Measurements from ENCODE around the gene PRSS56. TPM values are rescaled to one million over a fixed set of nuclear protein-coding genes. Genes with fewer than 3 reads are reported as not detected.
A peak's percentile ranks its signal among the peaks of the same experiment; 100 is the strongest.

Gene PRSS56
- total and polyA plus RNA-seq, 2 of the 8 experiments (the other 6 are each of a cell fraction or from before 2014, with no cell fraction given), result 0.03 TPM; not detected in 1

DNA sequence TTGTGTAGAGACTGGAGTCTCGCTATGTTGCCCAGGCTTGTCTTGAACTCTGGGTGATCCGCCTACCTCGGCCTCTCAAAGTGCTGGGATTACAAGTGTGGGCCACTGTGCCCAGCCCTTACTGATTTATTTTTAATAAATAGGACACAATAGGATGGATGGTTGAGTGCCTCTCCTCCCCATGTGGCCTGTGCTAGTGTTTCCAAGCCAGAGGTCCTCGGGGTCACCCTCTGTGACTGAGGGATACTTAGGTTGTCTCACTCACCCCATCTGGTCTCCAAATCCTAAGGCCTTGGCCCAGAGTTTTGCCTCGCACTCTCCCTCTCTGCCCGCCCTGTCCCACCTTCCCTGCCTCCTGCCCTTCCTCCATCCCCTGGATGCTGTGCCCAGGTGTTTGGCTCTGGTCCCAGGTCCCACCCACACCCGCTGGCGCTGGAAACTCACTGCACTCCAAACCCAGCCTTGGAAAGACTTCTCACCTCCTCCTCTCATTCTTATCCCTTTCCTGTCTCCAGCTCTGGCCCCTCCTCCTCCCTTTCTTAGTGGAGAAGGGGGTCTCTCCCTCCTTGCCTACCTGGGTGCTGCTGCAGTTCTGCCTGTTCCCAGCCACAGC is 27.8 kb upstream of the PRSS56 start:
- Histone ChIP-seq H2AFZ (ENCODE audit: low read length) (no peak overlapping the region), H4K91ac (replicated peaks; ENCODE audit: insufficient read length, low read length) (no peak overlapping the region), H4K5ac (ENCODE audit: insufficient read length, low read depth, low read length) (no peak overlapping the region), H3K56ac (replicated peaks; ENCODE audit: insufficient read length, low read depth, low read length) (no peak overlapping the region), H3K79me2 (ENCODE audit: control insufficient read depth in 1 of 2, insufficient read depth in 2 of 2, low read length in 2 of 2) (no peaks in the 10 kb centered on the region), H2BK5ac (ENCODE audit: low read depth, low read length) (peak overlapping the region; percentile 60; the same call in 1 of the 2 replicates), H2BK20ac (ENCODE audit: low read length) (no peak overlapping the region), H3K4me2 (ENCODE audit: insufficient read depth in 1 of 2, low read depth in 2 of 2, low read length in 2 of 2) (no peak overlapping the region), H3K4me3 (ENCODE audit: extremely low read depth in 1 of 4, insufficient read depth in 2 of 4, low read depth in 3 of 4, low read length in 4 of 4) (no peak overlapping the region), H4K20me1 (replicated peaks in 1 of 2; ENCODE audit: control insufficient read depth in 1 of 2, insufficient read depth in 2 of 2, low read length in 2 of 2) (peaks cover 0 to 1% of the 10 kb centered on the region in 2 experiments), H3K9me3 (ENCODE audit: insufficient read depth in 2 of 2, low read depth in 1 of 2, low read length in 1 of 2) (no peaks in the 10 kb centered on the region), H2BK15ac (ENCODE audit: low read length) (no peak overlapping the region), H3K27me3 (replicated peaks in 1 of 4; ENCODE audit: control insufficient read depth in 3 of 4, extremely low read depth in 1 of 4, insufficient read depth in 3 of 4, low read length in 3 of 4) (peaks cover 2 to 21% (median 14%) of the 10 kb centered on the region in 4 experiments; a peak in 6 of 7 replicates), H2BK12ac (ENCODE audit: low read depth, low read length) (no peak overlapping the region), H3K9ac (replicated peaks in 1 of 4; ENCODE audit: extremely low read depth in 1 of 4, low read depth in 3 of 4, low read length in 3 of 4) (no peak overlapping the region), H3K23ac (ENCODE audit: insufficient read length) (no peak overlapping the region), H4K8ac (ENCODE audit: extremely low read depth, insufficient read depth, low read length) (no peak overlapping the region), H3K14ac (ENCODE audit: insufficient read length) (no peak overlapping the region), H3K4me1 (replicated peaks in 1 of 4; ENCODE audit: control insufficient read depth in 3 of 4, insufficient read depth in 4 of 4, low read length in 3 of 4) (peaks cover 0 to 30% (median 19%) of the 10 kb centered on the region in 4 experiments; a peak in 6 of 7 replicates), H3K4ac (replicated peaks; ENCODE audit: insufficient read length, low read depth, low read length) (no peak overlapping the region), H3K79me1 (ENCODE audit: low read depth, low read length) (no peaks in the 10 kb centered on the region), H3K18ac (ENCODE audit: extremely low read depth, low read length) (no peak overlapping the region), H3K27ac (ENCODE audit: low read depth, low read length) (no peak overlapping the region), H2BK120ac (replicated peaks; ENCODE audit: low read depth, low read length) (no peak overlapping the region), H3K36me3 (ENCODE audit: control insufficient read depth in 2 of 4, insufficient read depth in 4 of 4, low read length in 3 of 4) (no peaks in the 10 kb centered on the region), H3K23me2 (ENCODE audit: low read depth, low read length) (peaks cover 5% of the 10 kb centered on the region; the same call in 1 of the 2 replicates), H2AK5ac (ENCODE audit: low read depth, low read length) (no peak overlapping the region)
- DNase-seq (ENCODE audit: low read depth in 1 of 2, low spot score in 2 of 2) (no peak), FAIRE-seq (no peak)
- ChIA-PET POLR2A (ENCODE audit: partially characterized antibody) (no interaction called here), CTCF (ENCODE audit: partially characterized antibody) (interaction anchor here (0.7 to 2.3 kb wide), 7 partner anchors 9 to 478 kb away, joined by 3 to 10 read pairs (median 3); no protein-coding TSS in a partner anchor)
- whole genome bisulfite sequencing, 2 experiments (ENCODE audit: extremely low coverage in 1 of 2, insufficient coverage in 1 of 2, insufficient read length in 1 of 2, insufficient replicate concordance in 2 of 2, low coverage in 1 of 2, low lambda C conversion rate in 2 of 2, missing lambda C conversion rate in 1 of 2), result 81% methylated on average over 7 of the region's 8 CpGs; no CpG with 5 or more reads in 1 of the 2 experiments
- TF ChIP-seq RXRA (IDR thresholded peaks at IDR 0.05; ENCODE audit: insufficient read depth, low read depth, low read length) (no peak), KDM4A (IDR thresholded peaks at IDR 0.05; ENCODE audit: low read depth, low read length, severe bottlenecking) (no peak), TCF12 (IDR thresholded peaks at IDR 0.05; ENCODE audit: low read depth, low read length) (no peak), ZNF274 (IDR thresholded peaks at IDR 0.05; ENCODE audit: borderline replicate concordance, extremely low read depth, low read length) (no peak), TBP (IDR thresholded peaks at IDR 0.05; ENCODE audit: low read depth, low read length) (no peak), BCL11A (IDR thresholded peaks at IDR 0.05; ENCODE audit: low read depth in 2 of 2, low read length in 2 of 2) (no peak), TAF7 (optimal IDR thresholded peaks at IDR 0.05; ENCODE audit: borderline replicate concordance, low read depth, low read length) (no peak), RFX5 (IDR thresholded peaks at IDR 0.05; ENCODE audit: borderline replicate concordance, low read depth, low read length) (no peak), GABPA (IDR thresholded peaks at IDR 0.05; ENCODE audit: borderline replicate concordance, insufficient read depth, low read length) (no peak), RAD21 (IDR thresholded peaks at IDR 0.05 in 1 of 2, conservative IDR thresholded peaks at IDR 0.05 in 1 of 2; ENCODE audit: low read depth in 2 of 2, low read length in 2 of 2) (no peak)
- TF ChIP-seq, protein P1, sequence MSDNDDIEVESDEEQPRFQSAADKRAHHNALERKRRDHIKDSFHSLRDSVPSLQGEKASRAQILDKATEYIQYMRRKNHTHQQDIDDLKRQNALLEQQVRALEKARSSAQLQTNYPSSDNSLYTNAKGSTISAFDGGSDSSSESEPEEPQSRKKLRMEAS (IDR thresholded peaks at IDR 0.05), result no peak

Data from H1 (cell line).